LNCAP (cell line): Measurements from ENCODE around the gene ADAMTS1.

ENCODE experiments used
- TF ChIP-seq, protein P1 (sequence below): fragments of 450-650 bp; IDR thresholded peaks from 2 replicates; pipeline ENCODE4 v1.5.1; 2017; ENCODE audit warnings: mild to moderate bottlenecking

The ADAMTS1 gene

DNA sequence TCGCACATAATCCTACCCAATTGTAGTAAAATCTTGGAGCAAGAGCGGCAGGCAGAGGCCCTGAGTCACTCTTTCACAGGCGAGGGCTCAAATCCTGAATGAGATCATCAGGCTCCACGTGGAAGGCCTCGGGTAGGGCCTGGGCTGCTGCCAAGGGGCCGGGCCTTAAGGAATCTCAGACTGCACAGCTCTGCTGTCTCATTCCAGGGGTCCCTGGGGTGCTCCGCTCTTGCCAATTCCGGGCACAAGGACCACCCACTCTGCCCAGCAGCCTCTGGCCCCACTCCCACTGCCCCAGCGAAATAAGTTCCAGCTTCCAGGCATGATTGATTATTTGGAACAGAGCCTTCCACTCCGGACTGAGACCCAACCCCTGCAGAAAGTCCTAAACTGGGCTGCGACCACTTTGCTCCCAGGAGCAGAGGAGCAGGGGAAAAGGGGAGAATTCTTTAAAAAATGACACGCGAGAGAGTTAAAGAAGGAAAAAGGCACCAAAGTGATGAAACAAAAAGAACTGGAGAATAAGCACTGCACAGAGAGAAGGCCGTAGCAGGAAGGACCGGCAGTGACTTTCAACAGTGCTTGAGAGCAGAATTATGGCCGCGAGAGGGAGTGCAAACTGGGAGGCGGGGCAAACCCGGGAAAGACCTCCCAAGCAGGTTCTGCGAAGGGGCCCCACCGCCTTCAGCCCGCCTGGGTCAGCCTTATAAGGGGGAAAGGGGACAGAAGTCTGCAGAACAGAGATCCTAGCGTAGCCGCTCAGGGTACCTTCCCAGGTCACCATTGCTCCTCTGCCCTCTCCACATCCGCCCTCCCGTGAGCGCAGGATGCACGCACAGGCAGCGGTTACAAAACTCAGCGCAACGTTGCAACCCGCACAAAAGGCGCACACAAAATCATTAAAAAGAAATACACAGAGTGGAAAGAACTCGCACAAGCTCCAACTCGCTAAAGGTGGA is 2.0 kb downstream of the ADAMTS1 start:
- TF ChIP-seq, protein P1, sequence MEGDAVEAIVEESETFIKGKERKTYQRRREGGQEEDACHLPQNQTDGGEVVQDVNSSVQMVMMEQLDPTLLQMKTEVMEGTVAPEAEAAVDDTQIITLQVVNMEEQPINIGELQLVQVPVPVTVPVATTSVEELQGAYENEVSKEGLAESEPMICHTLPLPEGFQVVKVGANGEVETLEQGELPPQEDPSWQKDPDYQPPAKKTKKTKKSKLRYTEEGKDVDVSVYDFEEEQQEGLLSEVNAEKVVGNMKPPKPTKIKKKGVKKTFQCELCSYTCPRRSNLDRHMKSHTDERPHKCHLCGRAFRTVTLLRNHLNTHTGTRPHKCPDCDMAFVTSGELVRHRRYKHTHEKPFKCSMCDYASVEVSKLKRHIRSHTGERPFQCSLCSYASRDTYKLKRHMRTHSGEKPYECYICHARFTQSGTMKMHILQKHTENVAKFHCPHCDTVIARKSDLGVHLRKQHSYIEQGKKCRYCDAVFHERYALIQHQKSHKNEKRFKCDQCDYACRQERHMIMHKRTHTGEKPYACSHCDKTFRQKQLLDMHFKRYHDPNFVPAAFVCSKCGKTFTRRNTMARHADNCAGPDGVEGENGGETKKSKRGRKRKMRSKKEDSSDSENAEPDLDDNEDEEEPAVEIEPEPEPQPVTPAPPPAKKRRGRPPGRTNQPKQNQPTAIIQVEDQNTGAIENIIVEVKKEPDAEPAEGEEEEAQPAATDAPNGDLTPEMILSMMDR = no peak

DNA sequence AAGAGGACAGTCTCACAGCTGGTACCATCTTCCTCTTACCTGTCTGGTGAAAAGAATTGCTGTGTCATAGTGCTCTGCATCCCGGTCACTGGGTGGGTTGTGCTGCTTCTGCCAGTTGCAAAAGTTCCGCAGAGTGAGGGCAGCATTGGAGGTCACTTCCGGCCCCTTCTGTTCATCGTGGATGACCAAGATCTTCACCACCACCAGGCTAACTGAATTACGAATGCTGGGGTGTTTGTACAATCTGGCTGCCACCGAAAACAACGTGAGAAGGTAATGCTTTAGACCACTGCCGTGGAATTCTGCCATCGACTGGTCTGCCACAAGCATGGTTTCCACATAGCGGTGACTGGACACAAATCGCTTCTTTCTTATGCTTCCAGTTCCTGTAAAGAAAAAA is 2.9 kb downstream of the ADAMTS1 start:
- TF ChIP-seq, protein P1 = no peak

DNA sequence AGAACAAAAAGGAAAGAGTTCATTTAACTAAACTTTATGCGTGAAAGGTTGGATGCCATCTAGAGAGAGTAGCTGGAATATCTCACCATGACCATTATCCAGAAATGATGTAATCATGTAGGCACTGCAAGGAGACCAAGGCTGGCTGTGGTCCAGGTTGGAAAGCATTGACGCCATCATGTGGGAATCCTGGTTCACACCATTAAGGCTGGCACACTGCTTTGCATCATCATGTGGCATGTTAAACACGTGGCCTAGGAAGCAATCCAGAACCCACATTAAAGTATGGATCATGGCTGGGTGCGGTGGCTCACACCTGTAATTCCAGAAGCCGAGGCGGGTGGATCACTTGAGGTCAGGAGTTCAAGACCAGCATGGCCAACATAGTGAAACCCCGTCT is 4.3 kb downstream of the ADAMTS1 start:
- TF ChIP-seq, protein P1 = peak; percentile 25; the same call in 1 of the 2 replicates

DNA sequence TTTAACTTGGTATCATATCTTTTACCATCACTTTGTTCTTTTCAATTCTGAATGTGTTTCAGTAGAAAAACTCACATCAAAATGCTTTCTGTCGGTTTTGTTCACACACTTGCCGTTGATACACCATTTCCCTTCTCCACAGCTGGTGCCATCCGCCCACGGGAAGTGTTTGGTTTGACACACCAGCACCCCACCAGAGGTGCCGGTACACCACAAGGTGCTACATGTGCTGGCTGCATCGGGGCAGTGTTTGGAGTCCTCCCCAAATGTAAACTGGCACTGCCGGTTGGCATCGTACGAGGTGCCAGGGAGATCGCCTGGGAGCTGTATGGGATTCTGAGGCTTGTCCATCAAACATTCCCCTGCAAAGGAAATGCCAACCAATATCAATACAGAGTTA is 5.0 kb downstream of the ADAMTS1 start:
- TF ChIP-seq, protein P1 = no peak

DNA sequence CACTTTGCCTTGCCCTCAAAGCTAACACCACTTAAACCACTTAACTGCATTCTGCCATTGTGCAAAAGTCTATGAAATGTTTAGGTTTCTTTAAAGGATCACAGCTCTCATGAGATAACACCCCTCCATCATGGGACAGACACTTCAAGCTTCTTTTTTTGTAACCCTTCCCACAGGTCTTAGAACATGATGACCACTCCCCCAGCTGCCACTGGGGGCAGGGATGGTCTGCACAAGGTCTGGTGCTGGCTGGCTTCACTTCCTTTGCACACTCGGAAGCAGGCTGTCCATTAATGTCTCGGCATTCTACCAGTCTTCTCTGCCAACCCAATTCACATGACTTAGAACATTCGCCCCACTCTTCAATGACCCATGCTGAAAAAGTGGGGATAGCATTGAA is 7.7 kb downstream of the ADAMTS1 start:
- TF ChIP-seq, protein P1 = no peak

DNA sequence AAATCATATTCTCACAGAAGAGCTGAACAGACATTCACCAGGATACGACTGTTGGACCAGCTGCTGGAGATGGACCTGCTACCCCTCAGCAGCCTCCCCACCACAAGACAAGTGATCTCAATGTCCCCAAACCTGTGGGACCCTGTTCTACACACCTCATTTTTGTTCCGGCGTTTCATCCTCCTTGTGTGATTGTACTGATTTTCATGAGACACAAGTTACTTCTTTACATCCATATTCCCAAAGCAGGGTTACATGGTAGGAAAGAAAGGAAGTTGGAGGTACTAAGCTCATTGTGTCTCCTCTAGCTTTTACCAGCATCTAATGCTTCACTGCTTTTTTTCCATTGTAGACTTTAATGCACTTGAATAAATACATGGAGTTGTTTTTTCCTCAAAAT is 8.7 kb downstream of the ADAMTS1 start:
- TF ChIP-seq, protein P1 = no peak

DNA sequence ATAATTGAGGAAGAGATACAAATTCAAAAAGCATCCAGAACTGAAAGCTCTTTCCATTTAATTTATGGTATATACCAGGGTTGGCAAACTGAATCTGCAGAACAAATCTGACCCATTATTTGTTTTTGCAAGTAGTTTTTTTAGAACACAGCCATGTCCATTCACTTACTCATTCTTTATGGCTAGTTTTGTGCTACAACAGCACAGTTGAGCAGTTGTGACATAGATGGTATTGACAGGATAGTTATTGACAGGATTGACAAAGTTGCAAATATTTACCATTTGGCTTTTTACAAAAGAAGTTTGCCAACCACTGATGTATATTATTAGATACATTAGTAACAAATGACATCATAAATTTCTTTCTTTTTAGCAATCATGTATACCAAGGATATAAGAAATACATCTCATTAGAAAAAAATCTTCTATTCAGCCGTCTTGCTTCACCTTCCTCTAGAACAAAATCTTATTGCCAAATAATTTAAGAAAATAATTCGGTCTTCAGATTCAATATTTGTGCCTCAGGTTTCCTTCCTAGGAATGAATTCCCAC is 9.4 kb downstream of the ADAMTS1 start:
- TF ChIP-seq, protein P1 = no peak
